ENCODE data around the gene EZR.

DNA sequence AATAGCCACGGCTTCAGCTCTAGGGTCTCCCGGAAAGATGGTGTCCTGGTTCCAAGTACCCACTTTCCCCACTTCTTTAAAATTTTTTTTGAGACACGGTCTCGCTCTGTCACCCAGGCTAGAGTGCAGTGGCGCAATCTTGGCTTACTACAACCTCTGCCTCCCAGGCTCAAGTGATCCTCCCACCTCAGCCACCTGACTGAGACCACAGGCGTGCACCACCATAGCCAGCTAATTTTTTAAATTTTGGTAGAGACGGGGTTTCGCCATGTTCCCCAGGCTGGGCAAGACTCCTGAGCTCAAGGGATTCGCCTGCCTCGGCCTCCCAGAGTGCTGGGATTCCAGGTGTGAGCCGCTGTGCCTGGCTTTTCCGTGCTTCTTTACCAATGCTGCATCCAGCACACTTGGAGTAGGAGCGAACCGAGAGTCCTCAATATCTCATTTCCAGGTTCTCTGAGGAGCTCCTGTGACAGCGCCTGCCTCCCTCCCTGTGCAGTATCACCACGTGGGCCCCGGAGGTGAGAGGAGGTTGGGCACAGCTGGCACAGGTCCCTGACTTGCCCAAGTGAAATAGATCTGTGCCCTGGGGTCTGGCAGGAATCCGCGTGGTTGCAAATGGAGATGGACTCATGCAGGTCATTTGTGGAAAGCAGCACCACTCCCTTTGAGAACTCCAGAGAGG lies 37.3 kb downstream of the EZR start:
- TF ChIP-seq, protein P1, sequence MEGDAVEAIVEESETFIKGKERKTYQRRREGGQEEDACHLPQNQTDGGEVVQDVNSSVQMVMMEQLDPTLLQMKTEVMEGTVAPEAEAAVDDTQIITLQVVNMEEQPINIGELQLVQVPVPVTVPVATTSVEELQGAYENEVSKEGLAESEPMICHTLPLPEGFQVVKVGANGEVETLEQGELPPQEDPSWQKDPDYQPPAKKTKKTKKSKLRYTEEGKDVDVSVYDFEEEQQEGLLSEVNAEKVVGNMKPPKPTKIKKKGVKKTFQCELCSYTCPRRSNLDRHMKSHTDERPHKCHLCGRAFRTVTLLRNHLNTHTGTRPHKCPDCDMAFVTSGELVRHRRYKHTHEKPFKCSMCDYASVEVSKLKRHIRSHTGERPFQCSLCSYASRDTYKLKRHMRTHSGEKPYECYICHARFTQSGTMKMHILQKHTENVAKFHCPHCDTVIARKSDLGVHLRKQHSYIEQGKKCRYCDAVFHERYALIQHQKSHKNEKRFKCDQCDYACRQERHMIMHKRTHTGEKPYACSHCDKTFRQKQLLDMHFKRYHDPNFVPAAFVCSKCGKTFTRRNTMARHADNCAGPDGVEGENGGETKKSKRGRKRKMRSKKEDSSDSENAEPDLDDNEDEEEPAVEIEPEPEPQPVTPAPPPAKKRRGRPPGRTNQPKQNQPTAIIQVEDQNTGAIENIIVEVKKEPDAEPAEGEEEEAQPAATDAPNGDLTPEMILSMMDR (IDR thresholded peaks at IDR 0.05) = no peak
- TF ChIP-seq POLR2A (IDR thresholded peaks at IDR 0.05) = no peak

Data from Peyer's patch (tissue), 4 donors.